IPS-11a (cell line): ENCODE results near the gene LSAMP.
"Not testable (repeated sequence)": the region's sequence is repeated elsewhere in the genome, so short reads cannot be mapped to it uniquely, and the experiment has no call there.

Experiments used
- H3K4me3 ChIP-seq: one replicate; pipeline ENCODE4 v1.5.1; 2013; ENCODE audit warnings: low read depth, low read length, control low read depth

The LSAMP gene

GRCh38 chr3:115783938-115784738 is 661.1 kb downstream of the LSAMP start:
- H3K4me3 ChIP-seq, result peak overlapping the region; percentile 56

DNA sequence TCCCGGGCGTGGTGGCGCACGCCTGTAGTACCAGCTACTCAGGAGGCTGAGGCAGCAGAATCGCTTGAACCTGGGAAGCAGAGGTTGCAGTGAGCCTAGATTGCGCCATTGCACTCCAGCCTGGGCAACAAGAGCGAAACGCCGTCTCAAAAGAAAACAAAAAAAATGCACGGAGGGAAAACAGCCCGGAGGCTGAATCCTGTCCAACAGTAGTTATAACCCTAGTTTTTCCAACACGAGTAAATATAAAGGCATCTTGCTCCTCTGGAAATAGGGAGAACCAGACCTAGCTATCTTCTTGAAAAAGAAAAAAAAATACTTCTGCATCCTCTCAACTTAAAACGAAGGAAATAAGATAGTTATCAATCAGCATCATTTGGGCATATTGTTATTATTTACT is 661.9 kb downstream of the LSAMP start:
- H3K4me3 ChIP-seq, result peak overlapping the region; percentile 56

DNA sequence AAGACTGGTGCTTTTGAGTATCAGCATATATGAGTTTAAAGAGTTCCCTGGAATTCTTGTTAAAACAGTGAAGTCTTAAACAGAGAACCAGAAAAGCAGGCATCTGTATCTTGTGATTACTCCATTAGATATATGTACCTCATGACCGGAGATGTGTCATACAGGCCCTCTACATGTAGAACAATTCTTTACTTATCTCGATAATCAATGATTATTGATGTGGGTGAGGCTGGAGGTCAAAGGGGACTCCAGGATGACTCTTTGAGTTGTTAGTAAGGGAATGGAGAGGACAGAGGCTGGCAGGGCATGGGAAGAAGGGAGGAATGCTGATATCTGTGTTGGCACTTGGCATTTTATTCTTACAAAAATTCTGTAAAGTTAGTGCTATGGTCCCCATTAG is 666.3 kb downstream of the LSAMP start:
- no peak overlapping the region for H3K4me3 ChIP-seq

- no peak overlapping the region for H3K4me3 ChIP-seq
Measured at GRCh38 chr3:115772951-115773350, 672.3 kb downstream of the LSAMP start.

- no peak overlapping the region for H3K4me3 ChIP-seq
Measured at GRCh38 chr3:115768661-115769060, 676.6 kb downstream of the LSAMP start.

- H3K4me3 ChIP-seq, result no peak overlapping the region
Measured at GRCh38 chr3:115766587-115767482, 678.5 kb downstream of the LSAMP start.

- H3K4me3 ChIP-seq, result no peak overlapping the region
Measured at GRCh38 chr3:115761927-115762305, 683.4 kb downstream of the LSAMP start.

DNA sequence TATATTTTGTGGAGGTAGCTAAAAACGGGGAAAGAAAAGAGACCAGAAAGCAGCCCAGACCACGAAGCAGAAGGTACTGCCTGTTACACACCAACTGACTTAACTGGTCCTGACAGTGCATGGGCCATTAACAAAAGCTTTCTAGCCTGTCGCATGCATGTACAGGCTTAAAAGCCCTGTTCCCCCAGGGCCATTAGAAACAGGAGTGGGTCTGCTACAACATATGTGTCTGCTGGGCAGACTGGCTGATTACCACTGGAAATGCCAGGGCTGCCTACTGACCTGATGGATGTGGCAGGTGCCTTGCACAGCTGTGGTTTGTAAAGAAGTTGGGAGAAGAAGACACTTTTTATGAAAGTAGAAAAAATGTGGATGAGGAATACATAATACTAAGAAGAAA is 684.6 kb downstream of the LSAMP start:
- no peak overlapping the region for H3K4me3 ChIP-seq

DNA sequence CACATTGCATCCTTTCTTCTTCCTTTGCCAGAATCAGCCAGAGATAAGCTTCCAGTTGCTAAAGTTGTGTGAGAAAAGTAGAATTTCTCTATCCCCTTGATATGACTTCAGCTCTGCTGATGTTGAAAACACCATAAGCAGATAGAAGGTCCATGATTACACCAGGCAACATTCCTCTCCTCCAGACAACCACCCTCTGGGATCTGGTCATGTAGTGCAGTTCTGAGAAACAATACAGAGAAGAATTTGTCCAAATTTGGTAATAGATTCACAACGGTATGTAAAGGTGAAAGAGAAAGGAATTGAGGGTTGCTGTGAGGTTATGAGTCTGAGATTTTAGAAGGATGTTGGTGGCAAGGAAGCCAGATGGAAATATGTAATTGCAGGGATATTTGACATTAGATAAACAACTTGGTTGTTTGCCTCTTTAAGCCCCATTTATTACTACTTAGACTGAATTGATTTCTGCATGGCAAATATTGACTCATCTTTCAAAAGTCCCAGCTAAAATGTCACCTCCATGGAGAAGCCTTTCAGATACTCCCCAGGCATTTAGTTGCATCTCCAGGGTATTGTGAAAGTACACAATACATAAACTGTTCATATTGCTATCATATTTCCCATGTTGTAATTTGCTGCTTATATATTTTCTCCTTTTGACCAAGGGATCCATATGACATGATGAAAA is 687.1 kb downstream of the LSAMP start:
- no peak overlapping the region for H3K4me3 ChIP-seq

- H3K4me3 ChIP-seq, result not testable (repeated sequence)
Measured at GRCh38 chr3:115752978-115753377, 692.3 kb downstream of the LSAMP start.
